OCI-LY7 (cell line): ENCODE measurements around the gene BRD2. TPM values are rescaled to one million over a fixed set of nuclear protein-coding genes. Genes with fewer than 3 reads are reported as not detected.

ENCODE experiments used
- BruUV-seq: library from RNA; stranded (reverse); fragments of 400-500 nt; replicated peaks from 2 replicates; lab custom pipeline; 2021; lab: Mats Ljungman, UMichigan
- CTCF ChIA-PET: fragments of 300-600 bp; sonication (Branson Sonifier 250); formaldehyde crosslinking; loops from one replicate; lab custom pipeline; 2022; ENCODE audit warnings: antibody characterized with exemption; ENCODE audit not compliant: unreplicated experiment; lab: Charles Lee
- POLR2A ChIA-PET: fragments of 300-600 bp; sonication (Branson Sonifier 250); formaldehyde crosslinking; loops from one replicate; lab custom pipeline; 2022; ENCODE audit warnings: antibody characterized with exemption; lab: Charles Lee
- DNase-seq: peaks from one replicate; pipeline ENCODE4 v3.0.0-alpha.2; 2015; ENCODE audit warnings: low spot score
- H2AFZ ChIP-seq: fragments of 200-600 bp; sonication (generic), shearing (Covaris generic); 2 replicates; pipeline ENCODE4 v1.6.1; 2014; ENCODE audit warnings: mild to moderate bottlenecking, antibody characterized with exemption, low read length, moderate library complexity
- H3K27ac ChIP-seq: fragments of 200-600 bp; sonication (generic); 2 replicates; pipeline ENCODE4 v1.5.1; 2014; ENCODE audit warnings: mixed run types, low read depth, mild to moderate bottlenecking, moderate library complexity, low read length, inconsistent platforms; ENCODE audit not compliant: poor library complexity, severe bottlenecking
- H3K36me3 ChIP-seq: fragments of 200-600 bp; sonication (generic); 2 replicates; pipeline ENCODE4 v1.6.1; 2014; ENCODE audit warnings: mild to moderate bottlenecking, antibody characterized with exemption, low read length, moderate library complexity, mixed read lengths; ENCODE audit not compliant: insufficient read depth
- H3K4me1 ChIP-seq: fragments of 200-600 bp; sonication (generic); 2 replicates; pipeline ENCODE4 v1.5.1; 2014; ENCODE audit warnings: mild to moderate bottlenecking, low read length; ENCODE audit not compliant: insufficient read depth, poor library complexity, severe bottlenecking
- H3K4me2 ChIP-seq: fragments of 200-600 bp; sonication (generic); 2 replicates; pipeline ENCODE4 v1.6.1; 2014; ENCODE audit warnings: mild to moderate bottlenecking, low read length
- H3K4me3 ChIP-seq: fragments of 200-600 bp; sonication (generic); 2 replicates; pipeline ENCODE4 v1.5.1; 2014; ENCODE audit warnings: mild to moderate bottlenecking, low read depth, low read length; ENCODE audit not compliant: poor library complexity, severe bottlenecking
- H3K79me2 ChIP-seq: fragments of 200-600 bp; sonication (generic); 2 replicates; pipeline ENCODE4 v1.6.1; 2016; ENCODE audit warnings: low read depth, mild to moderate bottlenecking, low read length, moderate library complexity, mixed read lengths; ENCODE audit not compliant: insufficient read depth
- H3K9me2 ChIP-seq: fragments of 200-600 bp; sonication (generic); 2 replicates; pipeline ENCODE4 v1.6.1; 2016; ENCODE audit warnings: mild to moderate bottlenecking, low read length, mixed read lengths; ENCODE audit not compliant: insufficient read depth
- H3K9me3 ChIP-seq: fragments of 200-600 bp; sonication (generic); 2 replicates; pipeline ENCODE4 v1.6.1; 2014; ENCODE audit warnings: mild to moderate bottlenecking, mixed run types, low read length, mixed read lengths
- H4K20me1 ChIP-seq: fragments of 200-600 bp; sonication (generic); 2 replicates; pipeline ENCODE4 v1.6.1; 2014; ENCODE audit warnings: mild to moderate bottlenecking, antibody characterized with exemption, low read length, moderate library complexity, mixed read lengths; ENCODE audit not compliant: insufficient read depth
- CTCF ChIP-seq: fragments of 200-600 bp; sonication (generic); conservative IDR thresholded peaks from 2 replicates; pipeline ENCODE4 v1.5.1; 2014; ENCODE audit warnings: mild to moderate bottlenecking, antibody characterized with exemption, low read length, moderate library complexity, mixed read lengths
- EZH2phosphoT487 ChIP-seq: fragments of 200-600 bp; sonication (generic); IDR thresholded peaks from 2 replicates; pipeline ENCODE4 v1.6.1; 2018; ENCODE audit warnings: low read depth, borderline replicate concordance, mild to moderate bottlenecking, mixed run types, antibody characterized with exemption, low read length, moderate library complexity, mixed read lengths
- intact Hi-C: fragments of 100-400 bp; cut with micrococcal nuclease; formaldehyde crosslinking; loops from one replicate; pipeline ENCODE4 v1.10.0; 2022; ENCODE audit not compliant: unreplicated experiment
- total RNA-seq, 2 experiments: library from RNA; depleted of rRNA in 1 of 2; stranded (reverse); fragments of >200 nt in 1 of 2; shearing (Covaris generic) in 1 of 2; gene quantifications; 2 replicates each; pipeline ENCODE4 v1.2.3, GENCODE V29; 2014 to 2022

BRD2 gene
- total RNA-seq, 2 experiments from 2014 or later, result 236 to 326 TPM

- peak overlapping the region; percentile 95 for H3K4me2 ChIP-seq
- no peak for TF ChIP-seq CTCF
- TF ChIP-seq EZH2phosphoT487, result no peak
- H3K4me3 ChIP-seq, result peak overlapping the region; percentile 75
- peaks cover 11% of the 10 kb centered on the region; the same call in 1 of the 2 replicates for H3K9me3 ChIP-seq
- peak overlapping the region; percentile 99 for H3K27ac ChIP-seq
- BruUV-seq, result no TSS peak
- no peaks in the 10 kb centered on the region for H4K20me1 ChIP-seq
- intact Hi-C loops, result loop anchor here (2.0 kb wide), 1 partner anchor 101 kb away; the partner anchor contains the start of gene PSMB8
- H2AFZ ChIP-seq, result no peak overlapping the region; the same call in 1 of the 2 replicates
- no peaks in the 10 kb centered on the region for H3K9me2 ChIP-seq
- H3K79me2 ChIP-seq, result peaks cover 63% of the 10 kb centered on the region
- no peak for DNase-seq
- POLR2A ChIA-PET, result no interaction called here
- H3K36me3 ChIP-seq, result peaks cover 46% of the 10 kb centered on the region
- CTCF ChIA-PET, result no interaction called here
- H3K4me1 ChIP-seq, result peaks cover 96% of the 10 kb centered on the region
Observed at GRCh38 chr6:32945953-32946352, 22.4 kb upstream of the BRD2 start.

- Histone ChIP-seq H2AFZ (no peak overlapping the region), H3K4me2 (peak overlapping the region; percentile 95), H4K20me1 (no peaks in the 10 kb centered on the region), H3K4me3 (peak overlapping the region; percentile 75), H3K9me2 (no peaks in the 10 kb centered on the region), H3K79me2 (peaks cover 72% of the 10 kb centered on the region), H3K27ac (peak overlapping the region; percentile 99), H3K4me1 (peaks cover 93% of the 10 kb centered on the region), H3K36me3 (peaks cover 46% of the 10 kb centered on the region), H3K9me3 (peaks cover 11% of the 10 kb centered on the region; the same call in 1 of the 2 replicates)
- no peak for DNase-seq
- no TSS peak for BruUV-seq
- intact Hi-C loops, result loop anchor here (1.0 kb wide), 1 partner anchor 62 kb away; no protein-coding TSS in a partner anchor
- CTCF ChIA-PET, result interaction anchor here (1.4 to 1.9 kb wide), 2 partner anchors 36 to 38 kb away, joined by 3 to 7 read pairs; no protein-coding TSS in a partner anchor
- POLR2A ChIA-PET, result interaction anchor here (0.5 to 2.3 kb wide), 4 partner anchors 22 to 53 kb away, joined by 3 to 14 read pairs (median 6); partner anchors contain the start of gene BRD2
- TF ChIP-seq EZH2phosphoT487 (no peak), CTCF (no peak)
Observed at GRCh38 chr6:32946893-32947292, 21.5 kb upstream of the BRD2 start.
